SK-N-MC (cell line): ENCODE data around the gene MUS81.

ENCODE experiments used
- EZH2 ChIP-seq: fragments of 200-600 bp; sonication (generic); IDR thresholded peaks from one replicate; pipeline ENCODE4 v1.6.1; 2017; ENCODE audit warnings: antibody characterized with exemption
- FOXP2 ChIP-seq: optimal IDR thresholded peaks from 2 replicates; pipeline ENCODE3; 2011; ENCODE audit warnings: mild to moderate bottlenecking, moderate library complexity; ENCODE audit not compliant: insufficient read depth; ENCODE audit errors: extremely low read length, control extremely low read depth
- POLR2AphosphoS5 ChIP-seq: IDR thresholded peaks from 2 replicates; pipeline ENCODE4 v1.6.1; 2012; ENCODE audit warnings: mild to moderate bottlenecking, low read depth, low read length, borderline replicate concordance

DNA sequence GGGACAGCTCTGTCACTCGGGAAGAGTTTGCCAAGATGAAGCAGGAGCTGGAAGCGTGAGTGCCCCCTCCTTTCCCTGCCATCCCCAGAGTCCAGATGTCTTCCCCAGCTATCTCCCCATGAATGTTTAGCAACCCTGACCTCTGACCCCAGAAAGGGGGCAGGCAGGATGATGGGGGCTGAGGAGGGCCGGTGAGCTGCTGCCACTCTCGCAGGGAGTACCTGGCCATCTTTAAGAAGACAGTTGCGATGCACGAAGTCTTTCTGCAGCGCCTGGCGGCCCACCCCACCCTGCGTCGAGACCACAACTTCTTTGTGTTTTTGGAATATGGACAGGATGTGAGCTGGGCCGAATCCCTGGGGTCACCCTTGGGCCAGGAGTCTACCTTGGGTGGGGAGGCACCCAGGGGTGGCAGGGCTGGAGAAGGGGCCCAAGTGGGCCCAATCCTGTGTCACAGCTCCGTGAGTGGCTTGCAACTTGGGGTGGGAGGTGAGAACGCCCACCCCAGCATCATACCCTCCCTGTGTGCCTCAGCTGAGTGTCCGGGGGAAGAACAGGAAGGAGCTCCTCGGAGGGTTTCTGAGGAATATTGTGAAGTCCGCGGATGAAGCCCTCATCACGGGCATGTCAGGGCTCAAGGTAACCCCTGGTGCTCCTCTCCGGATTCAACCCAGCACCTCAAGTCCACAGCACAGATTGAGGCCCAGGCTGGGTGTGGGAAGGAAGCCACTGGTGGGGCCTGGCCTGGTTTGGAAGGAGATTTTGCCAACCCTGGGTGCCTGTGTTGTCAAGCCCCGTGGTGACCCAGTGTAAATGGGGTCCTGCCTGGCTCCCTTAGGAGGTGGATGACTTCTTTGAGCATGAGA, 9.8 kb upstream of the MUS81 start:
- no peak for TF ChIP-seq EZH2
- no peak for TF ChIP-seq POLR2AphosphoS5
- no peak for TF ChIP-seq FOXP2
